Fibroblast of lung (primary cell): ENCODE results near the gene CPA5.

Source experiments
- EZH2 ChIP-seq: IDR thresholded peaks from 2 replicates; pipeline ENCODE4 v1.5.1; 2012; ENCODE audit warnings: low read length, control low read depth, mild to moderate bottlenecking; ENCODE audit errors: missing control alignments
- TF ChIP-seq, protein P1 (sequence below), 2 donors: IDR thresholded peaks in 1 of 2; conservative IDR thresholded peaks in 1 of 2; 1 replicate in 1 of 2; 2 replicates in 1 of 2; pipeline ENCODE4 v1.5.1; 2011 to 2012; ENCODE audit warnings: low read length in 2 of 2, control low read depth in 1 of 2, inconsistent platforms in 1 of 2, low read depth in 1 of 2, mild to moderate bottlenecking in 1 of 2

DNA sequence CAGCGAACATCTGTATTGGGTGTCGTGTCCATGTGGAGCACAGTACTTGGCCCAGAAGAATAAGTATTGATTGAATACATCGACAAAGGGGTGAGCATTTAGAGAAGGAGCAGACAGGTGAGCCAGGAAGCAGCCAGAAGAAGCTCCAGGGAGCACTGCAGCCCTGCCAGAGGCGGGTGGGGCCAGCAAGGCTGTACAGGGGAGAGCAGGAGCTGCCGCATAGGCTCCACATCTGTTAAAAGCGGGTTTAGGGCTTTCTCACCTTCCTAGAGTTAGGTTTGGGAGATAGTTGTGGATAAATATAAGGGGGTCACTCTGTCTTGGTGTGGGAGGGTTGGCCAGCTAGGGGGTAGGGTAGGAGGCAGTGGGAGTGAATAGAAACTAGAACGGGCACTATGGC lies 34.4 kb downstream of the CPA5 start:
- TF ChIP-seq, protein P1, sequence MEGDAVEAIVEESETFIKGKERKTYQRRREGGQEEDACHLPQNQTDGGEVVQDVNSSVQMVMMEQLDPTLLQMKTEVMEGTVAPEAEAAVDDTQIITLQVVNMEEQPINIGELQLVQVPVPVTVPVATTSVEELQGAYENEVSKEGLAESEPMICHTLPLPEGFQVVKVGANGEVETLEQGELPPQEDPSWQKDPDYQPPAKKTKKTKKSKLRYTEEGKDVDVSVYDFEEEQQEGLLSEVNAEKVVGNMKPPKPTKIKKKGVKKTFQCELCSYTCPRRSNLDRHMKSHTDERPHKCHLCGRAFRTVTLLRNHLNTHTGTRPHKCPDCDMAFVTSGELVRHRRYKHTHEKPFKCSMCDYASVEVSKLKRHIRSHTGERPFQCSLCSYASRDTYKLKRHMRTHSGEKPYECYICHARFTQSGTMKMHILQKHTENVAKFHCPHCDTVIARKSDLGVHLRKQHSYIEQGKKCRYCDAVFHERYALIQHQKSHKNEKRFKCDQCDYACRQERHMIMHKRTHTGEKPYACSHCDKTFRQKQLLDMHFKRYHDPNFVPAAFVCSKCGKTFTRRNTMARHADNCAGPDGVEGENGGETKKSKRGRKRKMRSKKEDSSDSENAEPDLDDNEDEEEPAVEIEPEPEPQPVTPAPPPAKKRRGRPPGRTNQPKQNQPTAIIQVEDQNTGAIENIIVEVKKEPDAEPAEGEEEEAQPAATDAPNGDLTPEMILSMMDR (conservative IDR thresholded peaks at IDR 0.05 in 1 of 2, IDR thresholded peaks at IDR 0.05 in 1 of 2; ENCODE audit: low read depth in 1 of 2, low read length in 2 of 2), result no peak
- no peak for TF ChIP-seq EZH2
